ENCODE data around the gene MSH3. TPM values are rescaled to one million over a fixed set of nuclear protein-coding genes. Genes with fewer than 3 reads are reported as not detected.

Gene MSH3
- total and polyA plus RNA-seq, 3 donors from 2014 or later: 7.6 to 17.7 (median 16.6) TPM

DNA sequence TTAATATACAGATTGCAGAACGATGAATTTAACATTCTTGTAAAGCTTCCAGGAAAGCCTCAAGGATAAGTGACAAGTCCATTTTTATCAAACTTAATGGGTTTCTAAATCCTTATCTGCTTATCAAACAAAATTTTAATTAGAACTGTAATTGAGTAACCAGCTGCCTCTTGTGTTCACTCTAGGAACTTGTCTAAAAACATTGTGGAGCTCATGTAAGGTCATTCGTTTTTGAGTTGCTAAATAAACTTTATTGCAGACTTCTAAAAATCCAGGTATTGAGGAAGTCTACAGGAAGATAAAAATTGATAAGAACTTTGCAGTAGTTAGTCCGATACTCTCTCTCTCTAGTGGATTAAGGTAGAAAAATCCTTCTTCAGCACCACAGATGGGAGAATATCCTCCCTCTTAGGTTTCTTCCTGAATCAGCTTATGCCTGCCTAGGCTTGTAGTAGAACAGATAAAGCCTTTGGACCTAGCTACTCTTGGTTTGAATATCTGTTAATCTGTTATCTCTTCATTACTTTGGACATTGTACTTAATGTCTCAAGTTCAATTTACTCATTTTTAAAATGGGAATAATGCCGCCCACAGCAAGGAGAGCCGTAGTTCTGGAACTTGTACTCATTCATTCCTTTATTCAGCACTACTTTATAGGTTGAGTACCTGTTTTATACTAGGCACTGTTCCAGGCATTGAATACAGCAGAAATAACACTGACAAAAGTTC is 60.3 kb downstream of the MSH3 start:
- WGBS, 2 donors: 89 to 90% methylated on average over 5 of the region's 5 CpGs
- no peak for DNase-seq
- no peaks in the 10 kb centered on the region for H3K4me1 ChIP-seq
- H3K27me3 ChIP-seq: no peaks in the 10 kb centered on the region
- no peak for TF ChIP-seq POLR2A (IDR thresholded peaks at IDR 0.05)
- TF ChIP-seq, protein P1, sequence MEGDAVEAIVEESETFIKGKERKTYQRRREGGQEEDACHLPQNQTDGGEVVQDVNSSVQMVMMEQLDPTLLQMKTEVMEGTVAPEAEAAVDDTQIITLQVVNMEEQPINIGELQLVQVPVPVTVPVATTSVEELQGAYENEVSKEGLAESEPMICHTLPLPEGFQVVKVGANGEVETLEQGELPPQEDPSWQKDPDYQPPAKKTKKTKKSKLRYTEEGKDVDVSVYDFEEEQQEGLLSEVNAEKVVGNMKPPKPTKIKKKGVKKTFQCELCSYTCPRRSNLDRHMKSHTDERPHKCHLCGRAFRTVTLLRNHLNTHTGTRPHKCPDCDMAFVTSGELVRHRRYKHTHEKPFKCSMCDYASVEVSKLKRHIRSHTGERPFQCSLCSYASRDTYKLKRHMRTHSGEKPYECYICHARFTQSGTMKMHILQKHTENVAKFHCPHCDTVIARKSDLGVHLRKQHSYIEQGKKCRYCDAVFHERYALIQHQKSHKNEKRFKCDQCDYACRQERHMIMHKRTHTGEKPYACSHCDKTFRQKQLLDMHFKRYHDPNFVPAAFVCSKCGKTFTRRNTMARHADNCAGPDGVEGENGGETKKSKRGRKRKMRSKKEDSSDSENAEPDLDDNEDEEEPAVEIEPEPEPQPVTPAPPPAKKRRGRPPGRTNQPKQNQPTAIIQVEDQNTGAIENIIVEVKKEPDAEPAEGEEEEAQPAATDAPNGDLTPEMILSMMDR (IDR thresholded peaks at IDR 0.05): no peak
- H3K9me3 ChIP-seq: no peaks in the 10 kb centered on the region
- intact Hi-C loops (cut with DNase I; ENCODE audit: low total_unique reads): no loop called here
- no peak overlapping the region for H3K4me3 ChIP-seq
- no peak overlapping the region for H3K27ac ChIP-seq
- no peaks in the 10 kb centered on the region for H3K36me3 ChIP-seq (ENCODE audit: low read depth, missing control alignments)

DNA sequence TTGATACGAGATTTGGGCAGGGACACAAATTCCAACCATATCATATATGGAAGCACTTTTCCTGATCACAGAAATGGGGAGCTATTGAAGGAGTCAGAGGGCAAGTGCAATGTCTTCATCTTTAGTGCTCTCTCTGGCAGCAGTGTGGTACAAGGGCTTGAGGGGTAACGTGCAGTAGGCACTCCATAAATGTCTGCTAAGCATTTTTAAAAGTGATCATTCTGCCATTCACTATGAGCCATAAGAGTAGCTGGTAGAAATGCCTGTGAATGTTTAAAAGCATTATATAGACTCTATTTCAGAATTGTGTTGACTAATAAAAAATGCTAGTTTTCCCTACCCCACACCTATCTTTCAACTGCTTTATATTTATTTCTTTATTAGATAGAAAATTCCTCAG is 61.4 kb downstream of the MSH3 start:
- Histone ChIP-seq H3K27ac (no peak overlapping the region), H3K9me3 (no peaks in the 10 kb centered on the region), H3K36me3 (ENCODE audit: low read depth, missing control alignments) (no peaks in the 10 kb centered on the region), H3K4me3 (no peak overlapping the region), H3K27me3 (no peaks in the 10 kb centered on the region), H3K4me1 (no peaks in the 10 kb centered on the region)
- WGBS, 2 donors: 84 to 89% methylated on average over 2 of the region's 2 CpGs
- intact Hi-C loops (cut with DNase I; ENCODE audit: low total_unique reads): no loop called here
- TF ChIP-seq, protein P1 (IDR thresholded peaks at IDR 0.05): no peak
- TF ChIP-seq POLR2A (IDR thresholded peaks at IDR 0.05): no peak
- no peak for DNase-seq

DNA sequence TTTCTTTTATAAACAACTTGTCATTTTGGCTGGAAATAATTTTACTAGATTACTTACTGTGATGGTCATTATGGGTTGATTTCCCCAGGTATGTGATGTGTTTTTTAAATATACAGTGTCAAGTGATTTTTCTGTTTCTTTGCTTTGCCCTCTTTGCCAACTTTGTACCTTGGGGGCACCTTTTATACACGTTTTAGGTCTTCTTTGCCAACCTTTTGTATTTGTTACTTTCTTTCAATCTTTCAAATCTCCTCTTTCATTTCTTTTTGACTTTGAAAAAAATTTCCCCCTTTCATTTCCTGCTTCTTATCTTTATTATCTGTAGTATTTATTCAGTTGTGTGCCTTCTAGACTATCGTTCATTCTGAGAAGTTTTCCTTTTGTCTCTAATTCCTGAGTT is 65.7 kb downstream of the MSH3 start:
- TF ChIP-seq POLR2A (IDR thresholded peaks at IDR 0.05): no peak
- TF ChIP-seq, protein P1 (IDR thresholded peaks at IDR 0.05): no peak
- Histone ChIP-seq H3K4me1 (no peaks in the 10 kb centered on the region), H3K27me3 (no peaks in the 10 kb centered on the region), H3K27ac (no peak overlapping the region), H3K4me3 (no peak overlapping the region), H3K9me3 (no peaks in the 10 kb centered on the region), H3K36me3 (ENCODE audit: low read depth, missing control alignments) (no peaks in the 10 kb centered on the region)
- intact Hi-C loops (cut with DNase I; ENCODE audit: low total_unique reads): no loop called here
- DNase-seq: no peak
- 74 to 90% methylated on average over 2 of the region's 2 CpGs for WGBS, 2 donors

DNA sequence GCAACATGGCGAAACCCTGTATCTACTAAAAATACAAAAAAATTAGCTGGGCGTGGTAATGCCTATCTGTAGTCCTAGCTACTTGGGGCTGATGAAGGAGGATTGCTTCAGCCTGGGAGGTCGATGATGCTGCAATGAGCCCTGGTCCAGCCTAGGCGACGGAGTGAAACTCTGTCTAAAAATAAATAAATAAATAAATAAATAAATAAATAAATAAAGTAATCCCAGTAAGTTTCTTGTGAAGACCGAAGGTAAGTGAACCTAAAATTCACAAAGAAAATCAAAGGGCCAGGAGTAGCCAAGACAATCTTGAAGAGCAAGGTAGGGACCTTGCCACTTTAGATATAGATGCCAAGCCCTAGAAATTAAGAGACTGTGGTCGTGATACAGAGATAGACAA is 68.5 kb downstream of the MSH3 start:
- H3K27me3 ChIP-seq: no peaks in the 10 kb centered on the region
- no peaks in the 10 kb centered on the region for H3K36me3 ChIP-seq (ENCODE audit: low read depth, missing control alignments)
- WGBS, 2 donors: 94 to 95% methylated on average over 7 of the region's 7 CpGs
- H3K4me3 ChIP-seq: no peak overlapping the region
- no peak for DNase-seq
- intact Hi-C loops (cut with DNase I; ENCODE audit: low total_unique reads): no loop called here
- no peaks in the 10 kb centered on the region for H3K4me1 ChIP-seq
- H3K9me3 ChIP-seq: no peaks in the 10 kb centered on the region
- TF ChIP-seq, protein P1 (IDR thresholded peaks at IDR 0.05): no peak
- TF ChIP-seq POLR2A (IDR thresholded peaks at IDR 0.05): no peak
- no peak overlapping the region for H3K27ac ChIP-seq

DNA sequence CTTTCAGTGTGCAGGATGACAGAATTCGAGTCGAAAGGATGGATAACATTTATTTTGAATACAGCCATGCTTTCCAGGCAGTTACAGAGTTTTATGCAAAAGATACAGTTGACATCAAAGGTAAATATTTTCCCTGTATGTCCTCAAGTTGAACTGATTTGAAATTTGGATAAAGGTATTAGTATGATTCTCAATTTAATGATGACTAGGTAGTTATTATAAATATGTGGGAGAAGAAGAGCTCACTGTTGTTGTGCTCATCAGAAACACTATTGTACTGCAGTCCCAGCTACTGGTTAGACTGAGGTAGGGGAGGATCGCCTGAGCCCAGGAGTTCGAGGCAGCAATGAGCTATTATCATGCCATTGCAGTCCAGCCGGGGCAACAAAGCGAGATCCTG is 71.0 kb downstream of the MSH3 start:
- Histone ChIP-seq H3K36me3 (ENCODE audit: low read depth, missing control alignments) (no peaks in the 10 kb centered on the region), H3K4me1 (no peaks in the 10 kb centered on the region), H3K4me3 (no peak overlapping the region), H3K9me3 (no peaks in the 10 kb centered on the region), H3K27me3 (no peaks in the 10 kb centered on the region), H3K27ac (no peak overlapping the region)
- 93 to 97% methylated on average over 6 of the region's 6 CpGs for WGBS, 2 donors
- no peak for TF ChIP-seq POLR2A (IDR thresholded peaks at IDR 0.05)
- TF ChIP-seq, protein P1 (IDR thresholded peaks at IDR 0.05): no peak
- intact Hi-C loops (cut with DNase I; ENCODE audit: low total_unique reads): no loop called here
- DNase-seq: no peak

All from testis (tissue), 3 donors.